KG1 (cell line): ENCODE measurements around the gene FBL.
"Not testable (repeated sequence)": the region's sequence is repeated elsewhere in the genome, so short reads cannot be mapped to it uniquely, and the experiment has no call there.

Source experiments
- DNase-seq: peaks from one replicate; lab custom pipeline; 2025; lab: John Stamatoyannopoulos, UW

The FBL gene

DNA sequence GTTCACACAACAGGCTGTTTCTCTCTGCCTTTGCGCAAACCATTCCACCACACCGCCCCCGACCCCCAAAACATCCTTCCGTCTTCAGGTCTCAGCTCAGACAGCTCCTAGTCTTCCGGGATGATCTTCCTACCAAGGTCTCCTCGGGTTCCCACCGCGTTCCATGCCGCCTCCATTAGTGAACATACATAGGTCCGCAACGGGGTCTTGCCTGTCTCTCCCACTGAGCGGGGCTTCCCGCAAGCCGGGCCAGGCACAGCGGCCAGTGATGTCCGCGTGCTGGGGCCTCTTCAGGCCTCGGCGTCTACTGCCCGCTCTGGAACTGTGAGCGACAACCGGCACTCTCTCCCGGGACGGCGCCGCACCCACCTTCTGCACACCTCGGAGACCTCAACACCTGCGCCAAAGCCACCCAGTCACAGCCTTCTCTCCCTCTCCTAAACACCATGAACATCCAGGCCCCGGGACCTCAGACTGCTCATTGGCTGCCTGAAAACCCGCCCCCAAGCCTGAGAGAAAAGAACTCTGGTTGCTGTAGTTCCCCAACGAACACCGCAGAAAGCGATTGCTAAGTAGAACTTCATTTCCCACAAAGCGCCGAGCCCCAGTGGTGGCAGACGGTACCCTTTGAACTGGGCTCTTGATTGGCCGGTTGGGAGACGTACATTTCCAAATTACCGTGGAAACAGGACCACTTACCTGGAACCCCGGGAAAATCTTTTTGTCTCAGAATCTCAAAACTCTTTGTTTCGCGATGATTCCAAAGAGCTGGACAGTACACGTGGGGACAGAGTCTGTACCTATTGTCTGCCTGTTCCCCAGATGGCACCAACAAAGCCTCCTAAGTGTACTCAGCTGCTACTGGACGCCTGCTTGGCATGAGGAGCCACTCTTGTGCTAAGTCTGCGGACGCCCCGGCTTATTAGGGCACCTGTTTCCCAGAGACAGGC lies 21.8 kb downstream of the FBL start:
- peak; percentile 12 for DNase-seq

DNA sequence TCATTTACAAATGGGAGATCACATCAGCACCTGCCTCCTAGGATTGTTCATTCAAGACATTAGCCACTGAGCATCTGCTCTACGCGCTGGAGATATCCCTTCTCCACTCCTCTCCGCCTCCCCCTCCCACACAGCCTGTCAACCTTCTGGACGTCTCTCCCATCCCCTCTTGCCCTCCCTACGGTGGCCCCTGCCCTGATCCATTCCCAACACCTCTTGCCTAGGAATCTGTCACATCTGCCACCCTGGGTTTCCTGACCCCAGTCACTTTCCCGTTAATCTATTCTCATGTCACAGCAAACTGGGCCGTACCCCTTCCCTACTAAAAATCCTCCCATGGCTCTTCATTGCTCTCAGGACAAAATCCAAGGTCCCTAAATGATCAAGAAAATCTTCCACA lies 22.5 kb downstream of the FBL start:
- DNase-seq = no peak

DNA sequence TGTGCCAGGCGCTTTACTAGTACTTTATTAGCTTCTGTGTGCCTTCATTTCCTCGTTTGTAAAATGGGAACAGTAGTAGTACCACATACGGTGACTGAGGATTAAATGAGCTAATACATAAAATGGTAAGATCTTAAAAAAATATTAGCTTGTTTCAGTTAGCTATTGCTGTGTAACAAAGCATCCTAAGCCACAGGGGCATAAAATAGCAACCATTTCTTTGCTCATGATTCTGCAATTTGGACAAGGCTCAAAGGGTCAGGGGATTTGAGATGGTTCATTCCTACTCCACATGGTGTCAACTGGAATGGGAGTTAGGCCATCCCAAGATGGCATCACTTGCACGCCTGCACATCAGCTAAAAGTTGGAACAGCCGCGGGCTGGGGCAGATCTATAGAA lies 25.5 kb downstream of the FBL start:
- no peak for DNase-seq

DNA sequence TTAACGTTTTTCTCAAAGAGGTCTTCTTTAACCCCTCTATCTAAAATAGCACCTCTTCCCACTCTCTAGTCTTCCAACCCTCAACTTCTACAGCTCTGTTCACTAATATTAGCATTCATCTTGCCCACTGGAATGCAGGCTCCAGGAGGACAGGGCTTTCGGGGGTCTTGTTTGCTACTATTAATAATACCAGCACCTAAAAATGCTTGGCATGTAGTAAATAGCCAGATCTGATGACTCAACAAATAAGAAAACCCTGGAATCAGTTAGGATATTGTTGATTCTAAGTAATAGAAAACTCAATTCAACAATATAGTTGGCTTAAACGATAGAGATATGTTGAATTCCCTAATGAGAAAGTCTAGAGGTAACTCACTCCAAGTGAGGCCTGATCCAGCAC lies 26.4 kb downstream of the FBL start:
- DNase-seq = no peak

DNA sequence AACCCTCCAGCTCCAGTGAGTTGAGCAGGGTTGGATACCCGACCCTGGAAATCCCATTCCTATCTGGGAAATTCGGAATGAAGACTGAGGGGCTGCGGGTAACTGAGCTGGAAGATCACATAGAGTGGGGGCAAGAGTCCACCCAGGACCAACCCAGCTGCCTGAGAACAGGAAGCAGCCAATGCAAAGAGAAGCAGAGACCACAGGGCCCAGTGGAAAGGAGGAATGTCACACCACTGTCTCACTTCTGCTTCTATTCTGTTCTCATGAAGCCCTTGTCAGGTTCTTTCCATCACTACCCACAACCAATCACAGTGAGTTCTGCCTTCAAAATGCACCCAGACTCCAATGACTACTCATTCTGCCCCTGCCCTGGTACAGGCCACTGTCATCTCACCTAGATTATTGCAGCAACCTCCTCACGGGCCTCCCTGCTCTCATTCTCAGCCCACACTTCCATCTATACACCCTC lies 27.5 kb downstream of the FBL start:
- DNase-seq = no peak

DNA sequence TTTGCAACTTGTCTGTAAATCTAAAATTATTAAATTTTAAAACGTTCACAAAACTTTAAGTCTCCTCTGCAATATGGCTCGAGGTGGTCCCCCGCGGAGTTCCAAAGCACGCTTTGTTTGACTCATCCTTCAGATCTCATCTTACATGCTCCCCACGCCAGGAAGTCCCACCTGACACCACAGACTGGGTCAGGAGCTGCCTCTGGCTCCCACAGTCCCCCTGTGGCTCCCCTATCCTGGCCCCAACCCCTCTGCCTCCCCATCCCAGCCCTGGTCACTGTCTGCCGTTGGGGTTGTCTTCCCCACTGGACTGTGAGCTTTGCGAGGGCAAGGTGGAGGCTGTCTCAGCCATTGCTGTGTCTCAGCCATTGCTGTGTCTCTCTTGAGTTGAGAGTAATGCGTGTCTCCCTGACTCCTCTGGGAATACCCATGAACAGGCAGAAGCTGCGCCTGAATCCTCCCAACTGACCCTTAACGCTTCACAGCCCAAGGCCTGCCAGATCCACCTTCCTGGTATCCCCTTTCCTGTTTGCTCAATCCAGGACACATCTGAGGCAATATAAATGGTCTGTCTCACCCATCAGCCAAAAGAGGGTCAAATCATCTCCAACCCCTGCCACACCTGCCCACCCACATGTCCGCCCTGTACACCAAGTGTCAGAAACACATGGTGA lies 28.2 kb downstream of the FBL start:
- DNase-seq = no peak

DNA sequence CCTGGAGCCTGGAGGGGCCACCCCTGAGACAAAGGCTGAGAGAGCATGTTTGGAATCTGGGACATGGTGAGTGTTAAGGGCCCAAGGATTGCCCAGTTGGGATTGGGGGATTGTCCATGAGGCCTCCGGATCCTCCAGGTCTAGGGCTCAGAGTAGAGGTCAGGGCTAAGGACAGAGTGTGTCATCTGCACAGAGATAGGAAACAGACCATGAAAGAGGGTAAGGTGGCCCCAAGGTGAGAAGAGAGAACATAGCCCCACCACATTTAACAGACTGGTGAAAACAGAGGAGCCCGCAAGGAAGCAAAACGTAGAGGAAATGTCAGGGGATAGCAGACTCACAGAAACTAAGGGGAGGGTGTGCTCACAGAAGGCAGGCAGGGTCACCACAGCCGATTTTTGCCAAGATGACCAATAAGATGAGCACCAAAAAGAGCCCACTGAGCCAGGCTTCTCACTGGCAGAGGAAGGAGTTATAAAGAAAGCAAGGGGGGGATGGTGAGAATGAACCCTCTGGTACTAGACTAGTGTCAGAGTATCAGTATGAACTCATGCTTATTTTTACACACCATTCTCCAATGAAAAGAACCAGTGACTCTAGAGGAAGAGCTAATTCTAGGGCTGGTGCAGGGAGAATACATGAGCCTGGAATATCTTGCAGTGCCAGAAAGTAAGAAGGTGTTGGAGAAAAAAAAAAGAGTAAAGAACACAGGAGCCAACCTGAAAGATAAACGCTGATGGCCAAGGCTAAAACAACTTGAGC lies 29.7 kb downstream of the FBL start:
- no peak for DNase-seq

DNA sequence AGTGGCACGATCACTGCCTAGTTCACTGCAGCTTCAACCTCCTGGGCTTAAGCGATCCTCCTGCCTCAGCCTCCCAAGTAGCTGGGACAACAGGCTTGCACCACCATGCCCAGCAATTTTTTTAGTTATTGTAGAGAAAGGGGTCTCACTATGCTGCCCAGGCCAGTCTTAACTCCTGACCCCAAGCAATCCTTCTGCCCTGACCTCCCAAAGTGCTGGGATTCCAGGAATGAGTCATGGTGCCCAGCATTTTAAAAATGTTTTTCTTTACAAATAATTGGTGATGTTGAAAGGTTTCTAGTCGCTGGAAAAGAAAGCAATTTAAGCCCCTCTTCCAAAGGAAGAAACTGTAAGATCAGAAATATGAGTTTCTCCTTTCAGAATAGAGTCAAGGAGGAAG lies 31.6 kb downstream of the FBL start:
- DNase-seq = no peak

DNA sequence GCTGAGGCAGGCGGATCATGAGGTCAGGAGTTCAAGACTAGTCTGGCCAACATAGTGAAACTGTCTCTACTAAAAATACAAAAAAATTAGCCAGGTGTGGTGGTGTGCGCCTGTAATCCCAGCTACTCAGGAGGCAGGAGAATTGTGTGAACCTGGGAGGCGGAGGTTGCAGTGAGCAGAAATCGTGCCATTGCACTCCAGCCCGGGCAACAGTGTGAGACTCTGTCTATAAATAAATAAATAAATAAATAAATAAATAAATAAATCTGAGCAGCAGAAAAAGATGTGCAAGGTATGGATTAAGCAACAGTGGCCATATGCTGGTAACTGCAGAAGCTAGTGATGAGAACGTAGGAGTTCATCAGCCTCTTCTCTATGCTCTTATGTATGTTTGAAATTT lies 32.1 kb downstream of the FBL start:
- DNase-seq = not testable (repeated sequence)

DNA sequence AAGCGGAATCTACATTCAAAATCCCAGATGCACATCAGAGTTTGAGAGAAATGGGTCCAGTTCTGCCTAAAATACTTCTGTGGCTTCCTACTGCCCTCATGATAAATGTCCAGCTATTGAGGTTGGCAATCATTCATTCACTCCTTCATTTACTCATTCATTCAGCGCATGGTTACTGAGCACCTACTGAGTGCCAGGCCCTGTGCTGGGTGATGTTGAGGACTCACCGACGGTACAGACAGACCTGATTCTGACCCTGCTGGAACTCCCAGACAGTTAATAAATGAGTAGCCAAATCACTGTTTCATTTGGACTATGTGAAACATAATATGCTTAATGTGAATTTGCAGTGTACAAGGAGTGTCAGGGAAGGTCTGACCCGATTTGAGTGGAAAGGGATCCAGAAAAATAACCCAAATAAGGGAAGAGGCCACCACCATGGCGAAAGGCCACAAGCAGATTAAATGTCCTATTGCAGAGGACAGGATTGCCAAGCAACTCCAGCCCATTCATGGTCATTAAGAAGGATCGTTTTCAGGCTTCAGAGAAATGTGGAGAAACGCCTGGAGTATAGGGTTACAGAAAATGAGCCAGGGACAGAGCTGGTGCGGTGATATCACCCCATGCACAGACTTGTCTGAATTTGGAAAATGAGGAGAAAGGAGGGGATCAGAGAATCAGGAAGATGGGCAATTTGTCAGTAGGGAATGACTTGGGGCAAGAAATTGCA lies 32.8 kb downstream of the FBL start:
- DNase-seq = no peak

DNA sequence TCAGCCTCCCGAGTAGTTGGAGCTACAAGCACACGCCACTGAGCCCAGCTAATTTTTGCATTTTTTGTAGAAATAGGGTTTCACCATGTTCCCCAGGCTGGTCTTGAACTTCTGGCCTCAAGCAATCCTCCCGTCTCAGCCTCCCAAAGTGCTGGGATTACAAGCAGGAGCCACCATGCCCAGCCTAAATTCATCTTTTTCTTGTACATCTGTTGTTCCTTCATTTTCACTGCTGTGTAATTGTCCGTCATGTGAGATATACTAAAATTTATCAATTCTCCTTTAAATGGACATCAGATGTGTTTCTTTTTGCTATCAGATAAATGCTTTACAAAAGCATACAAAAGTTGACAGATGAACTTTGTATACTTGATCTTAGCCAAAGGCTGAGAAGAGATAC lies 35.1 kb downstream of the FBL start:
- no peak for DNase-seq

DNA sequence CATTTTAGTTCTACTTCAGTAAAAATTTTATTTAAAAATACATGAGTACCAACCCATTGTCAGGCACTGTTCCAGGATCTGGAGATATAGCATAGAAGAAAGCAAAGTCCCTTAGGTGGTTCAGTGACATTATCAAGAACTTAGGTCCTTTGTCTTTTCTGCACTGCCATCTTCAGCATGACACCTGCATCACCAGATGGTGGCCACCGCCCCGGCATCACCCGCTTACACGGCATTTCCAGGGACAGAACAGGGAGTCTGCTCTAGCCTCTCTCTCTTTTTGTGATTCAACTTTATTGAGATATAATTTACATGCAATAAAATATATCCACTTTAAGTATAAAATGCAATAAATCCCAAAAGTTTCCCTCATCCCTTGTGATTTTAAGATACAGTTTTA lies 35.8 kb downstream of the FBL start:
- DNase-seq = no peak

DNA sequence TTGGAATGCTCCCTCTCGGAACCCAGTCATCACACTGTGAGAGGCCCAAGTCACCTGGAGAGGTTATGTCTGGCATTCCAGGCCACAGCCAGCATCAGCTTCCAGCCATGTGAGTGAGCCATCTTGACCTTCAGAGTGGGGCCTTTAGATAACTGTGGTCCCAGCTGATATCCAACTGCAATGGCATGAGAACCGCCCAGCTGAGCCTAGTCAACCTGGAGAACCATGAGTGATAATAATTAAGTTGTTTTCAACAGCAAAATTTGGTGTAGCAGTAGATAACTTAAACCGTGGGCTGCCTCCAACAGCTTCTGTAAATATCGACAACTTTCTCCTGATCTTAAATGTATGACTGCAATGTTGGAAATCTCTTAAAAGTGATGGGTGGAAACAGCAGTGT lies 36.8 kb downstream of the FBL start:
- DNase-seq = no peak

DNA sequence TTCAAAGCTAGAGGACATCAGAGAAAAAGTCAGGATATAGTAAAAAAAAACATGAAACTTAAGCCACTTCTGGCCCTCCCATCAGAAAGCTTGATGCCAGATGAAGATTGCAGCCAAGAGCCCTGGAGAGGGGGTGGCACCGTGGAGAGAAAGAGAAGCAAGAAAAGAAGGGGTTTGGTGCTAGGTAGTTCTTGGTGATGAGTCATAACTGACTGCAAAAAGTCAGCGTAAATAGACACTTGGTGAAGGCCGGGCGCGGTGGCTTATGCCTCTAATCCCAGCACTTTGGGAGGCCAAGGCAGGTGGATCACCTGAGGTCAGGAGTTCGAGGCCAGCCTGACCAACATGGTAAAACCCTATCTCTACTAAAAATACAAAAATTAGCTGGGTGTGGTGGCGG lies 37.5 kb downstream of the FBL start:
- not testable (repeated sequence) for DNase-seq

DNA sequence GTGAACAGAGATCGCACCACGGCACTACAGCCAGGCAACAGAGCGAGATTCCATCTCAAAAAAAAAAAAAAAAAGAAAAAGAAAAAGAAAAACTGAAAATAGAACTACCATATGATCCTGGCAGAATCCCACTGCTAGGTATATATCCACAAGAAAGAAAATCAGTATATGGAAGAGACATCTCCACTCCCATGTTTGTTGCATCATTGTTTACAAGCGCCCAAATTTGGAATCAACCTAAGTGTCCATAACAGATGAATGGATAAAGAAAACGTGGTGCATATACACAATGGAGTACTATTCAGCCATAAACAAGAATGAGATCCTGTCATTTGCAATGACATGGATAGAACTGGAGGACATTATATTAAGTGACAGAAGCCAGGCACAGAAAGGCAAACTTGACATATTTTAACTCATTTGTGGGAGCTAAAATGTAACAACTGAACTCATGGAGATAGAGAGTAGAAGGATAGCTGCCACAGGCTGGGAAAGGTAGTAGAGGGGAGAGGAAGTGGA lies 38.3 kb downstream of the FBL start:
- DNase-seq = no peak

DNA sequence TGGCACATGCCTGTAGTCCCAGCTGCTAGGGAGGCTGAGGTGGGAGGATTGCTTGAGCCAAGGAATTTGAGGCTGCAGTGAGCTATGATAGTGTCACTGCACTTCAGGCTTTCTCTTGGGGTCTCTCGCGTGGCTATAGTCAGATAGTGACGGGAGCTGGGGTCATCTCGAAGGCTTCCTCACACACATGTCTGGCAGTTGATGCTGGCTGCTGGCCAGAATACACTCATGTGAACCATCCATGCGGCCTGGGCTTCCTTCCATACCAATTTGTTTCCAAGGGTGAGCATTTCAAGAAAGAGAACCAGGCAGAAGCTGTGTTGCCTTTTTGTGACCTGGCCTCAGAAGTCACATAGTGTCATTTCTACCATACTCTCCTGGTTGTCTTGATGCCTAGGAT lies 41.1 kb downstream of the FBL start:
- no peak for DNase-seq

DNA sequence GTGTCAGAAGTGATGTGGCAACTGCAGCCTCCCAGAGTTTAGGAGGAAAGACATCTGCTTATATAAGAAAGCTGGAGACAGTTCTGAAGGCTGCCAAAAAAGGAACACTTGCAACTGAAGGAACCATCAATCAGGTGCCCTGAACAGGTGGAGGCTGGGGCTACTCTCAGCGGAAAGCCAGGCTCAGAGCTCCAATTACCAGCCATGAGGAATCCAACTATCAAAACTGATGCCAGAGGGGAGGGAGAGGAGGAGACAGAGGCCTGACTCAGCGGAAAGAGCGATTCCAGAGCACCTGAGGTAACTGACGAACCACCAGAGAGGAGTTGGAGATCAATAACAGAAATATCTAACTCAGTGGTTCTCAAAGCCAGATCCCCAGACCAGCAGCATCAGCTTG lies 43.2 kb downstream of the FBL start:
- no peak for DNase-seq

DNA sequence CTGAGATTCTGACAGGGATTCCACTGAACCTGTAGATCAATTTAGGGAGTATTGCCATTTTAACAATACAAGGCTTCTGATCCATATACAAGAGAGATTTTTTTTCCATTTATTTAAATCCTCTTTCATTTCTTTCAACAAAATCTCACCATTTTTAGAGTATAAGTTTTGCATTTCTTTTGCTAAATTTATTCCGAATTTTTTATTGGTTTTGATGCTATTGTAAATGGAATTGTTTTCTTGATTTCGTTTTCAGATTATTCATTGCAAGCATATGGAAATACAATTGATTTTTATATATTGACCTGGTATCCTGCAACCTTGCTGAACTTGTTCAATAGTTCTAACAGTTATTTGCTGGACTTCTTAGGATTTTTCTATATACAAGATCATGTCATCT lies 49.1 kb downstream of the FBL start:
- DNase-seq = no peak

DNA sequence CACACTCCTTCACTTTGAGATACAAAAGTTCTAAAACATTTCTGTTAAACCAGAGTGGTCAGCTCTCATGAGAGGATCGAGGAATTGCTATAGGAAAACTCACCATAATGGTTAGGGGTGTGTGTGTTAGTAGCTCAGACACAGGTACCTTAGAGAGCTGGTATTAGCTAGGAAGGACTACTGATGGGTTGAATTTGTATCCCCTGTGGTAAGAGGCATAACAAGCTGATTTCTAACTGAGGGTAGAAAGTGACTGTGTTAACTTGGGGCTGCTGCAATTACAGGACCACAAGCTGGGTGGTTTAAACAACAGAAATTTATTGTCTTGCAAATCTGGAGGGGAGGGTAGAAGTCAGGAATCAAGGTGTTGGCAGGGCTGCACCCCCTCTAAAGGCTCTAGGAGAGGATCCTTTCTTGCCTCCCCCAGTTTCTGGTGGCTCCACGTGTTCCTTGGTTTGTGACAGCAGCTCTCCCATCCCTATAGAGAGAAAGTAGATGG lies 50.1 kb downstream of the FBL start:
- no peak for DNase-seq

DNA sequence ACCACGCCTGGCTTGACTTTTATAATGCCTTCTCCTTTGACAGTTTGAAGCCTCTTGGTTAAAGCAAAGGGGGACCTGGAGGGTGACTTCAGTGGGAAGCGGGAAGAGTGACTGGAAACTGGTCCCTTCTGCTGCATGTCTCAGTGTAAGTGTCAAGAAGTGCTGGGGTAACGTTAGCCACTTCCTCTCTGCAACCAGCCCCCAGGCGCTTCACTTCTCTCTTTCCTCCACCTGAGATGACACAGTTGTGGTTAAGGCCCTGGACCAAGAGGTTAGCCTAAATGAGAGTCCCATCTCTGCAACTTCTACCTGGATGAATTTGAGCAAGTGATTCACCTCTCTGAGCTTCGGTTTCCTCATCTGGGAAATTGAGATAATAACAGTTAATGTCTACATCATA lies 51.2 kb downstream of the FBL start:
- no peak for DNase-seq

DNA sequence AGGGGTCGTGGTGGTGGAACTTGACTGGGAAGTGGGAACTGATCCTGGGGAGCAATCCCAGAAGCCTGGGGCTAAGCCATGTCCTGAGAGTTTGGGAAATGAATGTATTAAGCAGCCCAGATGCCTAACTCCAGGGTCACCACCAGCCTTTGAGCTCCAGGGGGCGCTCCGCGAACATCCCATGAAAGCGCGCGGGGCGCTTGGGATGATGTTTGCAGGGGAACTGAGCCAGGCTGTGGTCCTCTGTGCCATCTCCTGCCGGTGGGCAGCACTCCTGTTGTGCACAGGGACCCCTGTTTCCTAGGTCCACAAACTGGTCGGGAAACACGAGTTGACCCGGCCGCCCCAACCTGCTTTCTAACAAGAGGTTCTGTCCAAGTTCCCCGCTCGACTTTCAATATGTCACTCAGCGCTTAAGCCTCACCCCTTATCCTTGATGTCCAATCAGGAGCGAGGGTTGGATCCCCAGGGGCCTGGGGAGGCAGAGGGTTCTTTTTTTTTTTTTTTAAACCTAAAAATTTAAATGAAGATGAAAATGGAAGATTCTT lies 53.1 kb downstream of the FBL start:
- DNase-seq = peak; percentile 8
